Omental fat pad (tissue), 4 donors: ENCODE results near the gene TMEM132E. TPM values are rescaled to one million over a fixed set of nuclear protein-coding genes. Genes with fewer than 3 reads are reported as not detected.

ENCODE experiments used
- ATAC-seq: fragments of 150-250 bp; one replicate; pipeline ENCODE4 v1.9.1; 2016; ENCODE audit warnings: mild to moderate bottlenecking, moderate library complexity; ENCODE audit not compliant: low FRiP score
- DNase-seq: peaks from one replicate; pipeline ENCODE4 v3.0.0-alpha.2; 2019; ENCODE audit warnings: low spot score
- total RNA-seq, 4 donors: library from RNA; depleted of rRNA; stranded (reverse); fragments of >200 nt; gene quantifications; one replicate each; pipeline ENCODE4 v1.1.0, GENCODE V29; 2016
- TF ChIP-seq, protein P1 (sequence below), 3 donors: fragments of 450-650 bp; IDR thresholded peaks; one replicate each; pipeline ENCODE4 v1.5.1; 2016 to 2017; ENCODE audit warnings: antibody characterized with exemption in 3 of 3, mild to moderate bottlenecking in 3 of 3, moderate library complexity in 2 of 3

The TMEM132E gene
- total RNA-seq, 4 donors from 2014 or later, result 0.13 to 0.19 TPM; not detected in 2

DNA sequence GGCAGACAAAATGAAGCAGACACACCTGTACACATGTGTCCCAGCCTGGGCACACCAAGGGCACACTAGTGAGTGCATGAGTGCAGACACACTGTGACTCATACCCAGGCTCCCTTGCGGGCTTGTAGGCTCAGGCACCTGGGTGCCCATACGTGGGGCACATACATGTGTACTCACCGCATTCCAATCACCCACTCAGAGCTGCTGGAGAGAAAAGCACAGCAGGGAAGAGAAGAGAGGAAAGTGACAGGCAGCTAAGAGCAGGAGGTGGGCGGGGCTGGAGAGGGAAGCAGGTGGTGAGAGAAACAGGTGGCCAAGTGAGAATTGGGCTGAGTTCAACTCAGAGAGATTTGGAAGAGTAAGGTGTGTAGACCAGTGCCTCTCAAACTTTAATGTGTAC, 54.0 kb downstream of the TMEM132E start:
- DNase-seq, result no peak
- TF ChIP-seq, protein P1, sequence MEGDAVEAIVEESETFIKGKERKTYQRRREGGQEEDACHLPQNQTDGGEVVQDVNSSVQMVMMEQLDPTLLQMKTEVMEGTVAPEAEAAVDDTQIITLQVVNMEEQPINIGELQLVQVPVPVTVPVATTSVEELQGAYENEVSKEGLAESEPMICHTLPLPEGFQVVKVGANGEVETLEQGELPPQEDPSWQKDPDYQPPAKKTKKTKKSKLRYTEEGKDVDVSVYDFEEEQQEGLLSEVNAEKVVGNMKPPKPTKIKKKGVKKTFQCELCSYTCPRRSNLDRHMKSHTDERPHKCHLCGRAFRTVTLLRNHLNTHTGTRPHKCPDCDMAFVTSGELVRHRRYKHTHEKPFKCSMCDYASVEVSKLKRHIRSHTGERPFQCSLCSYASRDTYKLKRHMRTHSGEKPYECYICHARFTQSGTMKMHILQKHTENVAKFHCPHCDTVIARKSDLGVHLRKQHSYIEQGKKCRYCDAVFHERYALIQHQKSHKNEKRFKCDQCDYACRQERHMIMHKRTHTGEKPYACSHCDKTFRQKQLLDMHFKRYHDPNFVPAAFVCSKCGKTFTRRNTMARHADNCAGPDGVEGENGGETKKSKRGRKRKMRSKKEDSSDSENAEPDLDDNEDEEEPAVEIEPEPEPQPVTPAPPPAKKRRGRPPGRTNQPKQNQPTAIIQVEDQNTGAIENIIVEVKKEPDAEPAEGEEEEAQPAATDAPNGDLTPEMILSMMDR (IDR thresholded peaks at IDR 0.05), result no peak
- no peak for ATAC-seq

DNA sequence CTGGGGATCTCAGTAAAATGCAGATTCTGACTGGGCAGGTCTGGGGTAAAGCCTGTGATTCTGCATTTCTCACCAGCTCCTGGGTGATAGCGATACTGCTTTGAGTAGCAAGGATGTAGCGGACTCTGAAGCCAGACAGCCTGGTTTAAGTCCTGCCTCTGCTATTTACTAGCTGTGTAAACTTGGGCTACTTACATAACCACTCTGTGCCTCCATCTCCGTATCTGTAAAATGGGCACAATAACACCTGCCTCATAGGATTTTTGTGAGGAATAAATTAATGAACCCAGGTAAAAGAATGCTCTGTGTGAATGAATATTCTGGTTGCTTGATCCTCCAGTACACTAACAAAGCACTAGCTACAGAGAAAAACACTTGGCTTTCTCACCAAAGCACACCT, 54.4 kb downstream of the TMEM132E start:
- TF ChIP-seq, protein P1 (IDR thresholded peaks at IDR 0.05), result no peak
- DNase-seq, result no peak

DNA sequence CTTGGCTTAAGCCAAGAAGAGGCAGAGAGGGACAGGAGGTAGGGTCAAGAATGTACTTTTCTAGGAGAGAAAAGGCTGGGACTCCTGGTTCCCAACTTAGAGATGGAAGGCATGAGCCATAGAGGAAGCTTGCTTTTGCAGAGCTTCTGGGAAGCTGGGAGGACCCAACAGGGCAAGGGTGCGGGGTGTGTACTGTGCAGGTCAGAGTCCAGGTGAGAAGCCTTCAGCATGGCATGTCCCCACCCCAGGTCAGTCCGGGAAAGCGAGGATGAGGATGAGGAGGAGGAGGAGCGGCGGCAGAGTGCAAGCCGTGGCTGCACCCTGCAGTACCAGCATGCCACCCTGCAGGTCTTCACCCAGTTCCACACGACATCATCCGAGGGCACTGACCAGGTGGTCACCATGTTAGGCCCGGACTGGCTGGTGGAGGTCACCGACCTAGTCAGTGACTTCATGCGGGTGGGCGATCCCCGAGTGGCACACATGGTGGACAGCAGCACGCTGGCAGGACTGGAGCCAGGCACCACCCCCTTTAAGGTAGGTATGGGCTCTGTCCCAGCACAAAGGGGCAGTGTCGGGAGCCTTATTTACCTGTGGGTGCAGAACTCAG, 55.3 kb downstream of the TMEM132E start:
- no peak for DNase-seq
- TF ChIP-seq, protein P1 (IDR thresholded peaks at IDR 0.05), result no peak

More for the DNA sequence above, 54.4 kb downstream of the TMEM132E start:
- ATAC-seq, result no peak

DNA sequence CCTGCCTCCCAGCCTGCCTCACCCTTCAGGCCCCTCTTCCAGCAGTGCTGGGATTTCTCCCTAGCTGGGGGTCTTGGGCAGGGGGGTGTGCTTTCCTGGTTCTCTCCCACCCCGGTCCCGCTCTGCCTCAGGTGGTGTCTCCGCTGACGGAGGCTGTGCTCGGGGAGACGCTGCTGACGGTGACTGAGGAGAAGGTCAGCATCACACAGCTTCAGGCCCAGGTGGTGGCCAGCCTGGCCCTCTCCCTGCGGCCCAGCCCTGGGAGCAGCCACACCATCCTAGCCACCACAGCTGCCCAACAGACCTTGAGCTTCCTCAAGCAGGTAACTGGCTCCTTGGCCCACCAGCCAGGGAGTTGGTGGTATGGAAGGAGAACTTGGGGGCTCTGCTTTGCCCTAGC, 56.5 kb downstream of the TMEM132E start:
- TF ChIP-seq, protein P1 (IDR thresholded peaks at IDR 0.05), result no peak
- no peak for ATAC-seq
- DNase-seq, result no peak

More for the DNA sequence above, 55.3 kb downstream of the TMEM132E start:
- no peak for ATAC-seq

DNA sequence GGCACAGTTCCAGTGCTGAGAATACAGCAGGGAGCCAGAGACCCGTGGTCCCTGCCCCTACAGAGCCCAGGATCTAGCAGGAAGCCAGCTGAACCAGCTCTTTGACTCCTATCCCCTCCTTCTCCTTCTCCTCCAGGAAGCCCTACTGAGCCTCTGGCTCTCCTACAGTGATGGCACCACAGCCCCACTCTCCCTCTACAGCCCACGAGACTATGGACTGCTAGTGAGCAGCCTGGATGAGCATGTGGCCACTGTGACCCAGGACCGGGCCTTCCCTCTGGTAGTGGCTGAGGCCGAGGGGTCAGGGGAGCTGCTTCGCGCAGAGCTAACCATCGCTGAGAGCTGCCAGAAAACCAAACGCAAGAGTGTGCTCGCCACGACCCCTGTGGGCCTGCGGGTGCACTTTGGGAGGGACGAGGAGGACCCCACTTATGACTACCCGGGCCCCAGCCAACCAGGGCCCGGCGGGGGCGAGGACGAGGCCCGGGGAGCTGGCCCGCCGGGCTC, 57.7 kb downstream of the TMEM132E start:
- ATAC-seq, result no peak
- DNase-seq, result no peak
- TF ChIP-seq, protein P1 (IDR thresholded peaks at IDR 0.05), result no peak

DNA sequence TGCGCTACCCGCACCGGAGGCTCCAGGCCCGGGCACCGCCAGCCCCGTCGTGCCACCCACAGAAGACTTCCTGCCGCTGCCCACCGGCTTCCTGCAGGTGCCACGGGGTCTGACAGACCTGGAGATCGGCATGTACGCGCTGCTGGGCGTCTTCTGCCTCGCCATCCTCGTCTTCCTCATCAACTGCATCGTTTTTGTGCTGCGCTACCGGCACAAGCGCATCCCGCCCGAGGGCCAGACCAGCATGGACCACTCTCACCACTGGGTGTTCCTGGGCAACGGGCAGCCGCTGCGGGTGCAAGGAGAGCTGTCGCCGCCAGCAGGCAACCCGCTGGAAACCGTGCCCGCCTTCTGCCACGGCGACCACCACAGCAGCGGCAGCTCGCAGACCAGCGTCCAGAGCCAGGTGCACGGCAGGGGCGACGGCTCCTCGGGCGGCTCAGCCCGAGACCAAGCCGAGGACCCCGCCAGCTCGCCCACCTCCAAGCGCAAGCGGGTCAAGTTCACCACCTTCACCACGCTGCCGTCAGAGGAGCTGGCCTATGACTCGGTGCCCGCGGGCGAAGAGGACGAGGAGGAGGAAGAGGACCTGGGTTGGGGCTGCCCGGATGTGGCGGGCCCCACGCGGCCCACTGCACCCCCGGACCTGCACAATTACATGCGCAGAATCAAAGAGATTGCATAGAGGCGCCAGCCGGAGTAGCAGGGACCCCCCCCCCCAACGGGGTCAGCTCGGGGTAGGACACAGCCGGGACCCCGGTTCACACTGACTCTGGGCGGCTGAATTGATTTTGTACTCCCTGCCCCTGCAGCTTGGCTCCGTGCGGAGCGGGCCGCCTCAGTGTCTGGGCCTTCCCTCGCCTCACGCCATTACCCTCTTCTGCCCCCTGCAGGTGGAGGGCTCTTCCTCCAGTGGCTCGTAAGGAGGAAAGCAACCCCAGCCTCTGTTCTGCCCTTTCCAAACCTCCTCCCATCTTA, 58.5 kb downstream of the TMEM132E start:
- peak; percentile 84 for ATAC-seq
- TF ChIP-seq, protein P1 (IDR thresholded peaks at IDR 0.05), result peak in 1 of 3 donors; percentile 52
- peak; percentile 38 for DNase-seq
